ENCODE results near the gene KLF3.
A peak's percentile ranks its signal among the peaks of the same experiment; 100 is the strongest.

KLF3 gene

GRCh38 chr4:38675146-38676121, 11.4 kb downstream of the KLF3 start:
- ChIA-PET CTCF (interaction anchor here (0.6 to 6.8 kb wide), 51 partner anchors 8 to 613 kb away, joined by 3 to 115 read pairs (median 4); no protein-coding TSS in a partner anchor), POLR2A (interaction anchor here (0.6 to 1.2 kb wide), 2 partner anchors 9 to 1131 kb away, joined by 3 to 7 read pairs; no protein-coding TSS in a partner anchor)
- TF ChIP-seq, protein P1, sequence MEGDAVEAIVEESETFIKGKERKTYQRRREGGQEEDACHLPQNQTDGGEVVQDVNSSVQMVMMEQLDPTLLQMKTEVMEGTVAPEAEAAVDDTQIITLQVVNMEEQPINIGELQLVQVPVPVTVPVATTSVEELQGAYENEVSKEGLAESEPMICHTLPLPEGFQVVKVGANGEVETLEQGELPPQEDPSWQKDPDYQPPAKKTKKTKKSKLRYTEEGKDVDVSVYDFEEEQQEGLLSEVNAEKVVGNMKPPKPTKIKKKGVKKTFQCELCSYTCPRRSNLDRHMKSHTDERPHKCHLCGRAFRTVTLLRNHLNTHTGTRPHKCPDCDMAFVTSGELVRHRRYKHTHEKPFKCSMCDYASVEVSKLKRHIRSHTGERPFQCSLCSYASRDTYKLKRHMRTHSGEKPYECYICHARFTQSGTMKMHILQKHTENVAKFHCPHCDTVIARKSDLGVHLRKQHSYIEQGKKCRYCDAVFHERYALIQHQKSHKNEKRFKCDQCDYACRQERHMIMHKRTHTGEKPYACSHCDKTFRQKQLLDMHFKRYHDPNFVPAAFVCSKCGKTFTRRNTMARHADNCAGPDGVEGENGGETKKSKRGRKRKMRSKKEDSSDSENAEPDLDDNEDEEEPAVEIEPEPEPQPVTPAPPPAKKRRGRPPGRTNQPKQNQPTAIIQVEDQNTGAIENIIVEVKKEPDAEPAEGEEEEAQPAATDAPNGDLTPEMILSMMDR (IDR thresholded peaks at IDR 0.05; ENCODE audit: control extremely low read depth, extremely low read depth, low read depth, missing control alignments): peak; percentile 84
- peak; percentile 67 for DNase-seq (ENCODE audit: extremely low spot score)

DNA sequence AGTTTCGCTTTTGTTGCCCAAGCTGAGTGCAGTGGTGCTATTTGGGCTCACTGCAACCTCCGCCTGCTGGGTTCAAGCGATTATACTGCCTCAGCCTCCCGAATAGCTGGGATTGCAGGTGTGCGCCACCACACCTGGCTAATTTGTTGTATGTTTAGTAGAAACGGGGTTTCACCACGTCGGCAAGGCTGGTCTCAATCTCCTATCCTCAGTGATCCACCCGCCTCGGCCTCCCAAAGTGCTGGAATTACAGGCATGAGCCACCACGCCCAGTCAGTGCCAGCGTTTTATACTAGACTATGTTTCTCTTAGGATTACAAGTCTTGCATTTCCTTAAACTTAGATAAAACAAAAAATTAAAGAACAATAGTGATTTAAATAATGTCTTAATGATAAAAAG, 13.0 kb downstream of the KLF3 start:
- TF ChIP-seq, protein P1 (IDR thresholded peaks at IDR 0.05; ENCODE audit: control extremely low read depth, extremely low read depth, low read depth, missing control alignments): no peak
- ChIA-PET CTCF (interaction anchor here (0.8 to 6.8 kb wide), 20 partner anchors 10 to 619 kb away, joined by 3 to 115 read pairs (median 5); no protein-coding TSS in a partner anchor), POLR2A (interaction anchor here (0.7 kb wide), 1 partner anchor 207 kb away, joined by 3 read pairs; no protein-coding TSS in a partner anchor)
- no peak for DNase-seq (ENCODE audit: extremely low spot score)

DNA sequence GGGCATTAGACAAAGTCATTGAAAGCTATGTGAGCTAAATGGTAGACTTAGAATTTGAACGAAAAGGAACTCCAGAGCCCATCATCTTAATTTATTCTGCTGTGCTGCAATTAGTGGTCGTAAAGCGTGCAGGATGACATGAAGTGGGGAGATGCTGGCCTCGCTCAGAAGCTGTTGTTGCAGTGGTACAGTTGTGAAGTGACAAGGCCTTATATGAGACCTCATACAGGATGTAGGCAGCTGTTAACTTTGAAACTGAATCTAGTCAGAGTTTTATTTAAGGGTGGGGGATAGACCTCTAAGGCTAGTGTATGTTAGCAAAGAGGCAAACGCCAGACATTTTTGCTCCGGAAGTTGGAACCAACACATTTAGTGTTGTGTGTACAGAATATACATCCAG, 13.4 kb downstream of the KLF3 start:
- ChIA-PET POLR2A (interaction anchor here (0.7 kb wide), 1 partner anchor 206 kb away, joined by 3 read pairs; no protein-coding TSS in a partner anchor), CTCF (interaction anchor here (1.1 to 6.8 kb wide), 9 partner anchors 10 to 620 kb away, joined by 3 to 115 read pairs (median 9); no protein-coding TSS in a partner anchor)

DNA sequence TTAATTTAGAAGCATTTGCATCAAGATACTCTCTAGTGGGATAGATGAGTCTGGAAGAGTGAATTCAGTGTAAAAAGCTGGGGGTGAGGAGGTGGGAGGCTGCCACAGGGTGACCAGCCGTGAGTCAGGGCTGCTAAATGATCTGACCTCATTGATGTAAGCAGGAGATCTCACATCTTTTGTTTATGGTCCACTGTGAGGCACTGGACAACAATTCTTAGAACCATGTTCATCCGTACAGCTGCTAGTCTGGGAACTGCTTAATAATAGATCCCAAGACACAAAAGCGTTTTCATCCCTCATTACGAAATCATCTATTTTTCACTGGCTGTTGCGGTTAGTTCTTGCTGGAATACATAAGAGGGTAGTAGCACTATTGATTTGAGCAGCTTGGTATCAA, 14.1 kb downstream of the KLF3 start:
- ChIA-PET POLR2A (no interaction called here), CTCF (interaction anchor here (2.2 to 6.8 kb wide), 5 partner anchors 9 to 497 kb away, joined by 6 to 115 read pairs (median 28); no protein-coding TSS in a partner anchor)
- TF ChIP-seq, protein P1 (IDR thresholded peaks at IDR 0.05; ENCODE audit: control extremely low read depth, extremely low read depth, low read depth, missing control alignments): no peak
- no peak for DNase-seq (ENCODE audit: extremely low spot score)

More for the DNA sequence above, 13.4 kb downstream of the KLF3 start:
- TF ChIP-seq, protein P1 (IDR thresholded peaks at IDR 0.05; ENCODE audit: control extremely low read depth, extremely low read depth, low read depth, missing control alignments): no peak
- no peak for DNase-seq (ENCODE audit: extremely low spot score)

- CTCF ChIA-PET: interaction anchor here (6.8 kb wide), 1 partner anchor 499 kb away, joined by 115 read pairs; no protein-coding TSS in a partner anchor
- TF ChIP-seq, protein P1 (IDR thresholded peaks at IDR 0.05; ENCODE audit: control extremely low read depth, extremely low read depth, low read depth, missing control alignments): no peak
- POLR2A ChIA-PET: no interaction called here
- no peak for DNase-seq (ENCODE audit: extremely low spot score)
Observed at GRCh38 chr4:38679921-38680320, 15.9 kb downstream of the KLF3 start.

- DNase-seq (ENCODE audit: extremely low spot score): no peak
- POLR2A ChIA-PET: no interaction called here
- TF ChIP-seq, protein P1 (IDR thresholded peaks at IDR 0.05; ENCODE audit: control extremely low read depth, extremely low read depth, low read depth, missing control alignments): no peak
- CTCF ChIA-PET: interaction anchor here (1.2 kb wide), 1 partner anchor 362 kb away, joined by 3 read pairs; no protein-coding TSS in a partner anchor
Observed at GRCh38 chr4:38681281-38681991, 17.4 kb downstream of the KLF3 start.
